NCI-H1417 (cell line): ENCODE measurements around the gene GRIN3A.
A peak's percentile ranks its signal among the peaks of the same experiment; 100 is the strongest.

ENCODE experiments used
- DNase-seq, 3 experiments: peaks; one replicate each; lab custom pipeline; 2025; lab: John Stamatoyannopoulos, UW

The GRIN3A gene

DNA sequence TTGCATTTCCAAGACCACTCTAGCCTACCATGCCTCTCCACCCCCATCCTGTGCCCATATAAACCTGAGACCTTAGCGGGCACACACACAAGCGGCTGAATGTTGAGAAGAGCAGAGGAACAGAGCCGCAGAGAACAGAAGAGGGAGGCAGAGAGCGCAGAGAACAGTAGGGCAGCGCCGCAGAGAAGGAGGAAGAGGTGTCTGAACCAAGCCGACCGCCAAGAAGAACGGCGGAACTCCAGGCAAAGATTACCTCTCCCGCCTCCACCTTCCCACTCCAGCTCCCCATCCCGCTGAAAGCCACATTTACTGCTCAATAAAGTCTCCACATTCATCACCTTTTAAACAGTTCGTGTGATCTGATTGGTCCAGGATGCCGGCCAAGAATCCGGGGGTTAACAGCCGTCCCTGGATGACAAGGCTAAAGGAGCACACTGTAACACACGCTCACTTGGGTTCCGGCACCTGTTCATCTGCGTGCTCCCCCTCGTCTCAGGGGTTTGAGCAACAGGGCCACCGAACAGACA is 33.2 kb downstream of the GRIN3A start:
- DNase-seq = peak in 2 of 3 experiments; percentile 58 to 76

DNA sequence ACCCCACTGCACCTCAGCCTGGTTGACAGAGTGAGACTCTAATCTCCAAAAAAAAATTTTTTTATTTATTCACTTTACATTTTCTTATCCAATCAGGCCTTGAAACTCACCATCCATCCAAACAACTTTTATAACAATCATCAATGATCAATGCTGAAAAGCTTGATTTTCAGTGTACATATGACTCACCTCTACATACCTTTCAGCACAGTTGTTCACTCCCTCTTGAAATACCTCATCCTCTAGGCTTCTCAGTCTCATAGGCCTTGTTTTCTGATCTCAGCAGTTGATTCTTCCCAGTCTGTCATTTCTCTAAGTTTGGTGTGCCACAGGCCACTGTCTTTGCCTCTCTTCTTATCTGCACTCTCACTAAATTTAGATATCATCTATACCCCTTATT is 36.2 kb downstream of the GRIN3A start:
- no peak for DNase-seq

DNA sequence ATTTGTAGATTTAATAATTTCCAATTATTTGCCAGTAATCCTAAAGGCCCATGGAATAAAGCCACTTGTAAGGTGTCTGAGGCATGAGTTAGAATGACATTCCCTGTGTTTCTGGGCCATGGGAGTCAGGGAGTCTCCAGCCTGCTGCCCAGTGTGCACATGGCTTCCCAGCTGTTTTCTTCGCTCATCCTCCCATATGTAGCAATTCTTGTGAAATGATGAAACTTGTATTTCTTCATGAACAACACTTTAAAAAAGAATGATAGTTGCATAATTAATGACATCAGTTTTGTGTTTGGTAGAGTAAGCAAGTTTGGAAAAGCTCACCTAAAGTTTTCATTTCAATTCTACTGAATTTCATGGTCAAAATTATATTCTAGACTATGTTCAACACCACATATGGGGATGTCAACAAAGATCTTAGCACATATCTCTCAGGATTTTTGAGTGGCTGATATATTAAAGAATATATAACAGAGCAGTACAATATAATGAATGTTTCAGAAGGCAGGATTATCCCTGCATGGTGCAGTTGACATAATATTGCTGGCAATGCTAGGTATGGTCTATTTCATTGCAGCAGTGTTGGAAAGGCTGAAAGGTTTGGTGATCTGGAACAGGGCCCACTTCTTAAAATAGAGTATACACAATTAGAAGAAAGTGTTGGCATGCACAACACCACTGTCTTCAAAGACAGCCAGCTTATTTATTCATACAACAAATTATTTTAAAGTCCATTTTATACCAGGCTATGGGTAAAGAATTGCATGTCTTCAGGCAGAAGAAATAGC is 44.7 kb downstream of the GRIN3A start:
- no peak for DNase-seq

DNA sequence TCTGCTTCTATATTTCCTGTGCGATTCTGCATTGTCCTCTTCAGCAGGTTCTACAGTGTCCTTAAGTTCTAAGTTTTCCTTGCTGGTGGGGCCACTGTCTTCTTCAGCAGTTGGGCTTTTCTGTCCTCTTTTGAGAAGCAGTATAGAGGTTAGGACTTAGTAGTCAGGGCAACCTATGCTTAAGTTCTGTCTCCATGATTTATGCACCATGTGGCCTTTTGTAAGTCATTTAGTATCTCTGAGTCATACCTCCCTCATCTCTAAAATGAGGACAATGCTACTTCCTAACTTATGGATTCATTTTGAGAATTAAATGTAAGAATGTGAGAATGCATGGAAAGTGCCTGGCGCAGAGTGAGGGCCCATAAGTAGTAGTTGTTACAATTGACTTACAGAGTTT is 46.8 kb downstream of the GRIN3A start:
- no peak for DNase-seq

DNA sequence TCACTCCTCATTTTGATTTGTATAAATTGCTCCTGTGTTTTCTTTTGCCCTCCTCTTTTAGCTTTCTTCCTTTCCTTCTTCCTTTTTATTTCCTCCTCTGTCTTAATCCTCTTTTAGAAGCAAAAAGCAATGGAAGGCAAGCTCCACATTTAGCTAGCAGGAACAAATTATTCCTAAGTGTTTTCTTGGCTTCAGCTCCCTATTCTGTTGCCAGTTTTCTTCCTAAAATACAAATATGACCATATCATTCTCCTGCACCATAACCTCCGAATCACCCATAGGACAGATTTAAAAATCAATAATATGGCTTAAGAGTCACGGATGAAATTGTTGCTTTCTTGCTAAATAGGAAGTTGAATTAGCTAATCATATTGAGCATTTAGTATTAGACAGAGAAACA is 49.4 kb downstream of the GRIN3A start:
- DNase-seq = no peak

DNA sequence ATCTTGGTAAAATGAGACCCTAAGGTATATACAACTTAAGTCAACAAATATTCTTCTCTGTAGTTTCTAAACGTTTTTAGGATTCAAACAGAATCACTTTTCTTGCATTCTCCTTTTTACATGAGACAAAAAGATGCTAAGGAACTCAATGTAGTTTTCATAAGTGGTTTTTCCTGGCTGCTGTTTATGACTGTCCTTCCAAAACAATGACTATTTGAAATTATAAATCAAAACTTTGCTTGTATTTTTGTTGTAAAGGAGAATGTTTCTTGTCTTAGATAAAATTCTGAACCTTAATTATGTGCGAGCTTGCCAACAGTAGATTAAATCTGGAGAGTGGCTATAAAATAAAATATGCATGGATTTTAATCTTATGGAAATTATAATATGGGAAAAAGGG is 53.8 kb downstream of the GRIN3A start:
- DNase-seq = no peak

DNA sequence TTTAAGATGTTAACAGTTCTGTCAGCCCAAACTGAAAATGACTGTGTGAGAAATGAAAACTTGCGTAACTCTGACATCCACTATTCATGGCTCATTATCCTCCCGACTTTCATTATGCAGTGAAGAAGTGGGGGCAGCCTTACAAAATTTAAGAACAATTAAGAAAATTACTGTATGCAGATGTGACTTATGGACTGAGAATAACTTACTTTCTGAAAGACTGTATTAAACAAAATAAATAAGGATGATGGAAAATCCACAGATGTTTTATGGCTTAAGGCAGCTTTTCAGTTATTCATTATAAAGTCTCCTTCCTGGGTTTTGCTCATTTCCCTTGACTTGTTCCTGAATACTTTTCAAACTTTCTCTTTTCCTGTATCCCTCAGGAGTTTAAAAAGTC is 55.2 kb downstream of the GRIN3A start:
- no peak for DNase-seq

DNA sequence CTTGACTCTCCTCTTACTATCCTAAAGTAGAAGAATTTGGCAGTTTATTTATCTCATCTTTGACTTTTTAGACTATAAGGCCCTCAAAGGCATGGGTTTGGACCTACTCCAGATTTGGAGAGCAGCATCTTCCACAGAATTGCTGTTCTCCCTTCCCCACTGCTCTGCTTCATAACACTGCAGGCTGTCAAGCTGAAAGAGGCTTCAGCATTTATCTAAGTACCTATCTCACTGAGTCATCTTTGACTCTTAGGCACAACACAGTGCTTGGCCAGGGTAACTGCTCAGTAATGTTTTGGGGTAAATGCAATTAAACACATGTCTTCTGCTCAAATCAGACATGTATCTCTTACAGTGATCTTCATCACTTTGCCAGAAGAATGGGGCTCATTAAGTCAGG is 60.6 kb downstream of the GRIN3A start:
- no peak for DNase-seq

DNA sequence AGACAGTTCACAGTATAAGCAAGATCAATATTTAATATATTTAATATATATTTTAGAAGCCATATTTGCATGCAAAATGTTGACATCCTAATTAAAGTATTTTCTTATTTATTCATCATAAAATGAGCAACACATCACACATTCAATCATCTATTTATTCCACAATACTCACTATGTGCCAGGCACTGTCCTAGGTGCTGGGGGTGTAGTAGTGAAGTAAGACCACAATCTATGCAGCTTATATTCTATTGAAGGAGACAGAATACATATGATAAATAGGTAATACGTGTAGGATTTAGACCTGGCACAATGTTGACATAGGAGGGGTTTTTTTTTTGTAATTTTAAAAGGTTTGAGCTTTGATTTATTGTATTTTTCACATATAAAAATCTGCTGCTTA is 63.1 kb downstream of the GRIN3A start:
- DNase-seq = no peak

DNA sequence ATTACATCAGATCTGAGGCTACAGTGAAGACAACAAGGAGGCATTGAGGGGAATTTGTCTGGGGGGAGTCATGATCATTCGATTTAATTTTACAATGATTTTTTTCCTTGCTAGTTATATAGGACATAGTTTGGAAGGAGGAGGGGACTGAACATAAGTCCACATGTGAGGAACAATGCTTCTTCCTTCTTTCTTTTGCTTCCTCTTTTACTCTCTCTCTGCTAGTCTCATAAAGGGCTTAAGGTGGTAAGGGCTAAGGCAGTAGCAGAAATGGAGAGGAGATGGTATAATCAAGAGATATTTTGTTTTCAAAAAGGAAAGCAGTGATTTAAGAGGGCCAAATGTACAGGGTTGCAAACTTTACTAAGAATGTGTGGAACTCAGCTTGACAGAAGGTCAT is 64.3 kb downstream of the GRIN3A start:
- DNase-seq = no peak

DNA sequence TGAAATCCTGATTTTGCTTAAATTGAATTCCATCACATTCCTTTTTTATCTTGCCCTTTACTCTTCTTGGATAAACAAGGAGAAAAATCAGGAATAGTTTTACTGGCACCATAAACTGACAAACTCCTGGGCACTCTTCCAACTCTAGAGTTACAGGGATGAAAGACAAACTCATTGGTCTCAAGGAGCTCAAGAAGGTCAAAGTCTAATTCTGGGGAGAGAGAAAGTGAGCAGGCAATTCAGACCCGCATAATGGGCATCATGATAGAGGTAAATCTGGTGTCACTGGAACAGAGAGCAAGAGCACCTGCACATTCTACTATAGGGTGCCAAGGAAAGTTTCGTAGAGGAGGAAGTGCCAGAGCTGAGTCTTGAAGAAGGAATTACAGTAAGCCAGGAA is 64.8 kb downstream of the GRIN3A start:
- no peak for DNase-seq

DNA sequence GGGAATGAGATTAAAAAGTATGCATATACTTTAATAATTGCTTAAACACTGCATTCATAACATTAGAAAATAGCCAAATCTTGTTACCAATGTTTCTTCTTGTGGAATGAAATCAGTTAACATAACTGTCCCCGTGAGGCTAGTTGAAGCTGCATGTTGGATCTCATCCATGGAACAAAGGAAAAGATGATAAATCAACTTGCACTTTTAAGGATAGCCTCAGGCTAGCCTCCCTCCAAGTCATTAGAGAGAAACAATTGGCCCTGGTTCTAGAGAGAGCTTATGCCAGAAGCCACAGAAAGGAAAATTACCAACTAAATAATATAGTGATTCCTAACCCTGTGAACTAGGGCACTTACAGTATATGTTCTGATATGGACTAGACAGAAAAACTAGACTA is 66.9 kb downstream of the GRIN3A start:
- DNase-seq = peak in 2 of 3 experiments; percentile 51 to 88

DNA sequence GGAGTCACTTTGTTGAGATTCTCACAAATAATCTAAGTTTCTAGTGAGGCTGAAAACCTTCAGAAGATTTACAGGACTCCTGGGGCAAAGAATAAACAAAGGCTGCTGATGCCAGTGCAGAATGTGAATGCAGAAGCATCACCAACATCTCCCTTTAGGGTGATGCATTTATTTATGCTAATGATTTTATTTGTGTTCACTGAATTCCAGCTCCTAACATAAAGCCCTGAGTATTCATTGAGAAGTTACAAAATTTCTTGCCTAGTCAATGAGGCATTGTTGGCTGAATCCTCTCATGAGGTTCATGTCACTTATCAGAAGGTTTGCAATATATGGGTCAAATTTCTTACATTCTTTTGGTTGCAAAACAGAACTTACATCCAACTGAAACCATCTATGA is 70.0 kb downstream of the GRIN3A start:
- DNase-seq = no peak

DNA sequence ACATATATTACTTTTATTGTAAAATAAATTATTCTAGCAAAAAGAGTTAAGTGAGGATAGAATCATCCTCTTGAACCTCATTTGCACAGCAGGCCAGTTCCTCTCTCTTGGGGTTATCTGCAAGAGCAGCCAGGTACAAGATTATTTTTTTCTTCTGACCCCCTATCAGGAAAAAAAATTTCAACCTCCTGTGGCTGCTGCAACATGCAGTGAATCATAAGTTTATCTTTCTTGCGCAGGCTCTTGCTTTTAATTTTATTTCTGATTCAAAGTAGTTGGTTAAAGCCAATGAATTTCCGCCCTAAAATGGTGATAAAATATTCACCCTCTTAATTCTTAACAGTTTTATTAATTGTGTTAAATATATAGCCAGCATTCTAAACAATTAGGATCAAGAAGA is 74.0 kb downstream of the GRIN3A start:
- DNase-seq = no peak

DNA sequence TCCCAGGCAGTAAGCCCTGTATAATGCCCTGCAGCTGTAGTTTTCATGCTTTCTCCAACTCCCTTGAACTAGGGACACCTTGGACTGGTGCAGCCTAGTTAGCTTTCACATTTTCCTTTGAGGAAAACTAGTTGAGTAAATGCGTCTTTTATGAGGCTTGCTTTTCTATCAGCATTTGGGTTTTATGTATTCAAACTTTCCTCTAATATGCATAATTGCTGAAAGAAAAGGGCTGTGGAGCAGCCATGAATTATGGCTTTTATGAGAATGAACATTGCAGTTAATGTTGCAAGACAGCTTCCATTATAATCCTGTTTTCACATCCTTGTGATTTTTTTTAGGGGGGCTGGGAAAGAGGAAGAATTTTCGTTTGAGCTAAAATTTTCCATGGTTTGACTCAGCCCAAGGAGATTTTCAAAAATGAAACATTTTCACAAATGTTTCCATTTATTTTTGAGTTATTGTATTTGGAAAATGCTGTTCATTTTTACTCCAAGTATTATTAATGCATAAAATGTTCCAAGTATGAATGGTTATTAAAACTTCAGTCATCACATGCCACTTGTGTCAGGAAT is 85.8 kb downstream of the GRIN3A start:
- DNase-seq = no peak

DNA sequence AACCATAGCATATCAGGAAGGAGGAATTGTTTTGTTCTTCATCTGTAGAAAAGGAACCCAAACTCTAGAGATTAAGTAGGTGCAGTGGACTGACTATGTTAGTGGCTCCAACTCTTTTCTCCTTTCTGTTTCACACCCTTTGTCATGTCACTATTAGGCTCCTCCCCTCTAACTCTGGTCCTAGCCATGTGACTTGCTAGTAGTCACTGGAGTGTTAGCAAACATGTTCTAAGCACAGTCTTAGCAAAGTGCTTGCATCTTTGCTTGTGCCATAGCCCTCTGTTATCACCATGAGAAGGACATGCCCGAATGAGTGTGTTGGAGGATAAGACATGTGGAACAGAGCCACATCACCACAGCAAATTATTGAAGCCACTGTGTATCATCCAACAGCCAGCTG is 88.3 kb downstream of the GRIN3A start:
- DNase-seq = no peak

DNA sequence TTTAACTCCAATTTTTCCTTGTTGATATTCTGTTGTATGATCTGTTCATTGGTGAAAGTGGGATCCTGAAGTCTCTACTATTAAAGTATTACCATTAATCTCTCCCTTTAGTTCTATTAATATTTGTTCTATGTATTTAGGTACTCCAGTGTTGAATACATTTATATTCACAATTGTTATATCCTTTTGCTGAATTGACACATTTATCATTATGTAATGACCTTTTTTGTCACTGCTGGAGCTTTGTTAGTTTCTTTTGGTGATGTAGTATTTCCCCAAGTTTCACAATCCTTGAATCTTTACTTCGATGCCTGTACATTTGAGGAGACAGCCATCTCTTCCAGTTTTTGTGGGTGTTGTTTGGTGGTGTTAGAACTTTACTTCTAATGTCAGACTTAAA is 90.0 kb downstream of the GRIN3A start:
- no peak for DNase-seq

DNA sequence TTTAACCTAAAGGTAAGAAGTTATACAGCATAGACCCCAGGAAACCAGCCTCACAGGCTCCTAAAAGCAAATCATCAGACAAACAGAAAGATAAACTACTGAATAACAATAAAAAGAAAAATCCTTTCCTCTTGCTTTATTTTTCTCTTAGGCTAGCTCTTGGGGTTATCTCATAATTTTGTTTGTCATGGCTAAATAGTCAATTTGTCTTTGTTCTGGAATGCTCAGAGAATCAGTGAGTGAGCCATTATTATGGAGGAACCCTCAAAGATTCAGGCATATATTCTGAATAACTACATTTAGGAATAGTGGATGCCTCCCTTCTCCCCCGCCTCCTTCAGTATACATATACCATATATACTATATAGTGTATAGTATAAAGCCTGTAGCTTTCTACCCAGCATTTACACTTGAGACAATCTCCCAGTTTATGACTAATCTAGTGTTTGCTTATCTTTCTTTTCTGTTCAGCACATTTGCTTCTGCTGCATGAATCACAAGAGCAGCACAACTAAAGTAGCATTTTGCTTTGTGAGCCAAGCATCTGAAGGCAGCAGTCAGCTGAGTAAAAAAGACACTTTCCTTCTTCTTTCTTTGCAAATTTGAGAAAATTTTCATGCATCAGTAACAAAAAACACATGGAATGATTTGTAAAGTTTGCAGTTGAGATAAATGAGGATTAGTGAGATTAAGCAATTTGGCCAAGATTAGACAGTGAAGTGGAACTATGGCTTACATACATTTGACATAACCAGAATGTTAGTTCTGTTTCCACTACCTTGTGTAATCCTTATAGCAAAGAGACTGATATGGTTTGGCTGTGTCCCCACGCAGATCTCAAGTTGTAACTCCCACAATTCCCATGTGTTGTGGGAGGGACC is 98.4 kb downstream of the GRIN3A start:
- no peak for DNase-seq

DNA sequence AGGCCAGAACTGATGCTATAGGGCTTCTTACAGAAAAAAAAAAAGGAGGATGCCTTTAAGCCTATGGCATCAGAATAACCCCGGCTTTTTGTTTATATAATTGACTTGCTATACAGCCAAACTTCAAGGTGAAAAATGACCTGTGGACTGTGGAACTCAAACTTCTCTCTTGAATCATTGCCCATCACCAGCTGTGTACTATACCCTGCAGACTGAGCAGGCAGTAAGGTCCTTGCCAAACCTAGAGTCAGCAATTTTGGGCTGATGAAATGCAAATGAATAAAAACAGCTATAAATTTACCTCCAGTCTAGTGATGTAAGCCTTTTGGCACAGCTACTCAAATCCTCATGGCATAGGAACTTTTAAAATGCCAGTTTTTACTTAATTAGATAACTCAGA is 99.1 kb downstream of the GRIN3A start:
- no peak for DNase-seq

DNA sequence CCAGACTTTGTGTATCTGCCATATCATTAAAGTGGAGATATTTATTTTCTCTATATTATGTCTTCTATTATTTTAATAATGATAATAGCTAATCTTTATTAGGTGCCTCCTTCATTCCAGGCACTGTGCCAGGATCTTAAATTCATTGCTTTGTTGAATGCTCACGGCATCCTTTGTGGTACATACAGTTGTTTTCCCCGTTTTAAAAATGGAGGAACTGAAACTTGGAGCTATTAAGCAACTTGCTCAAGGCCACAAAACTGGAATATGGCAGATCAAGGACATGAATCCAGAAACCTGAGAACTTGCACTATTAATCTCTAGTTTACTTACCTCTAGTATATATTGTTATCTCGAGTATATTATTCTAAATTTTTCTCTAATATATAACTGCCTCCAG is 102.2 kb downstream of the GRIN3A start:
- DNase-seq = no peak

DNA sequence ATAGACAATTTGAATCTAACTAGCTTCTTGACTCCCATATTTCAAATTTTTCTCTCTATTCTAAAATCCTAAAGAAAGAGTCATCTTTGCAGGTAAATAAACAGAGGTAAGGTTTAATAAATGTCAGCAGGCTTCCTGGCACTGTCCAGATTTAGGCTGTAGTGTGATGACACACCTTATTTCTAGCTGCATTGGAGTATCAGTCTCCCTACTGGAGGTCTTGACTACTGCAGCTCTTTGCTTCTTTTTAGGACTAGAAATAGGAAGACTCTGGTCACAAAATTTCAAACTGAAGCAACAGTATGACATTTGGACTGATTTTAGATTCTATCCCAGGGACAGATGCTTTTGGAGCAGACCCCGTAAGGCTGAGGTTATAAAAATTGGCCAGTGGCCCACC is 103.0 kb downstream of the GRIN3A start:
- DNase-seq = no peak

DNA sequence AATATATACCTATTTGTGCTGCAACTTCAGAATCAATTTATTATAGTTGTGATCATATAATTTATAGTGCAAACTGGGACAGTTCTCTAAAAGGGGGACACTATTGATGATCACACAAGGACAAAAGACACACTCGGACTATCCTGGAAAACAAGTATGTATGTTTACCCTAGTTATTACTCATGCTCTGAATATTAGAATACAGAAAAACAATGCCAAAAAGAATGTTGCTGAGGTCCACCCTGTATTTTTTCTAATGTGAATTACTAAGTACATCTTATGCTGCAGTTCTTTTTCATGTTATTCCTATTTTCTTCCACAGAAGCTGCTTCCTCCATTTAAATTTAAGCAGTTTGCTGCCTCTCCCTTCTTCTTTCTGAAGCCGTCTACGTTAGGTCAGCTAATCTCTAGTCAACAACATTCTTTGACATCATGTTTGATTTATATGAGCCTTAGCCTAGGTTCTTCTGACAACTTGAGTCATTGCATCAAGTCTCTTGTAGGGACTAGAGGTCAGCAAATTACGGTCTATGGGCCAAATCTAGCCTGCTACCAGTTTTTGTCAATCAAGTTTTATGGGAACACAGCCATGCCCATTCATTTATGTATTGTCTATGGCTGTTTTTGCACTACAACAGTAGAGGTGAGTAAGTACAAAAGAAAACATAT is 103.6 kb downstream of the GRIN3A start:
- DNase-seq = no peak
